ENCODE measurements around the gene SORCS3.

SORCS3 gene

GRCh38 chr10:104873161-104873560 is 232.1 kb downstream of the SORCS3 start:
- H2BK5ac ChIP-seq (ENCODE audit: low read length), result no peak overlapping the region
- no peaks in the 10 kb centered on the region for H3K36me3 ChIP-seq (ENCODE audit: control insufficient read depth, insufficient read depth, low read length)
- H3K79me1 ChIP-seq (ENCODE audit: low read length), result no peaks in the 10 kb centered on the region
- no peak overlapping the region for H3K4me2 ChIP-seq (ENCODE audit: low read length)
- H3K4me3 ChIP-seq (ENCODE audit: low read length), result no peak overlapping the region
- no peak overlapping the region for H2BK120ac ChIP-seq (ENCODE audit: low read depth, low read length)
- no peak overlapping the region for H3K27ac ChIP-seq (ENCODE audit: low read depth, low read length)
- no peak overlapping the region for H2AK5ac ChIP-seq (ENCODE audit: low read length)
- peak overlapping the region; percentile 15 for H3K23ac ChIP-seq (ENCODE audit: low read length)
- H3K4me1 ChIP-seq (ENCODE audit: control insufficient read depth, low read depth, low read length), result no peaks in the 10 kb centered on the region
- no peak overlapping the region for H4K5ac ChIP-seq (ENCODE audit: low read length)
- no peak overlapping the region for H4K8ac ChIP-seq (ENCODE audit: low read depth, low read length)
- no peak overlapping the region for H3K9ac ChIP-seq (ENCODE audit: low read length)
- H3K4ac ChIP-seq (ENCODE audit: low read depth, low read length), result no peak overlapping the region
- H3K18ac ChIP-seq (ENCODE audit: low read length), result no peak overlapping the region
- DNase-seq, result no peak
- H3K79me2 ChIP-seq (ENCODE audit: control insufficient read depth, insufficient read depth, low read length), result no peaks in the 10 kb centered on the region
- no peak overlapping the region for H2BK15ac ChIP-seq (replicated peaks; ENCODE audit: low read depth)
- H3K56ac ChIP-seq (ENCODE audit: low read length), result no peak overlapping the region
- H3K27me3 ChIP-seq (ENCODE audit: insufficient read depth, low read length, poor library complexity), result no peaks in the 10 kb centered on the region

GRCh38 chr10:104875561-104875960 is 234.5 kb downstream of the SORCS3 start:
- H3K79me2 ChIP-seq (ENCODE audit: control insufficient read depth, insufficient read depth, low read length), result no peaks in the 10 kb centered on the region
- H4K8ac ChIP-seq (ENCODE audit: low read depth, low read length), result no peak overlapping the region
- DNase-seq, result no peak
- H3K27me3 ChIP-seq (ENCODE audit: insufficient read depth, low read length, poor library complexity), result no peaks in the 10 kb centered on the region
- H3K23ac ChIP-seq (ENCODE audit: low read length), result no peak overlapping the region
- no peak overlapping the region for H2BK120ac ChIP-seq (ENCODE audit: low read depth, low read length)
- H2BK15ac ChIP-seq (replicated peaks; ENCODE audit: low read depth), result no peak overlapping the region
- H2BK5ac ChIP-seq (ENCODE audit: low read length), result no peak overlapping the region
- H3K27ac ChIP-seq (ENCODE audit: low read depth, low read length), result no peak overlapping the region
- H3K56ac ChIP-seq (ENCODE audit: low read length), result no peak overlapping the region
- no peaks in the 10 kb centered on the region for H3K4me1 ChIP-seq (ENCODE audit: control insufficient read depth, low read depth, low read length)
- no peak overlapping the region for H3K4ac ChIP-seq (ENCODE audit: low read depth, low read length)
- no peak overlapping the region for H3K4me3 ChIP-seq (ENCODE audit: low read length)
- no peak overlapping the region for H2AK5ac ChIP-seq (ENCODE audit: low read length)
- H3K36me3 ChIP-seq (ENCODE audit: control insufficient read depth, insufficient read depth, low read length), result no peaks in the 10 kb centered on the region
- no peak overlapping the region for H3K9ac ChIP-seq (ENCODE audit: low read length)
- no peaks in the 10 kb centered on the region for H3K79me1 ChIP-seq (ENCODE audit: low read length)
- no peak overlapping the region for H4K5ac ChIP-seq (ENCODE audit: low read length)
- H3K18ac ChIP-seq (ENCODE audit: low read length), result no peak overlapping the region
- no peak overlapping the region for H3K4me2 ChIP-seq (ENCODE audit: low read length)
- WGBS (ENCODE audit: extremely low coverage, insufficient coverage, low lambda C conversion rate), result no CpG with 5 or more reads among the region's 1 CpG

- Histone ChIP-seq H4K5ac (ENCODE audit: low read length) (no peak overlapping the region), H3K56ac (ENCODE audit: low read length) (no peak overlapping the region), H2AK5ac (ENCODE audit: low read length) (no peak overlapping the region), H3K79me2 (ENCODE audit: control insufficient read depth, insufficient read depth, low read length) (no peaks in the 10 kb centered on the region), H3K79me1 (ENCODE audit: low read length) (no peaks in the 10 kb centered on the region), H2BK5ac (ENCODE audit: low read length) (no peak overlapping the region), H3K4me1 (ENCODE audit: control insufficient read depth, low read depth, low read length) (no peaks in the 10 kb centered on the region), H3K36me3 (ENCODE audit: control insufficient read depth, insufficient read depth, low read length) (no peaks in the 10 kb centered on the region), H3K4me3 (ENCODE audit: low read length) (no peak overlapping the region), H3K18ac (ENCODE audit: low read length) (no peak overlapping the region), H3K23ac (ENCODE audit: low read length) (no peak overlapping the region), H4K8ac (ENCODE audit: low read depth, low read length) (no peak overlapping the region), H2BK120ac (ENCODE audit: low read depth, low read length) (no peak overlapping the region), H3K4ac (ENCODE audit: low read depth, low read length) (no peak overlapping the region), H3K9ac (ENCODE audit: low read length) (no peak overlapping the region), H3K27me3 (ENCODE audit: insufficient read depth, low read length, poor library complexity) (no peaks in the 10 kb centered on the region), H2BK15ac (replicated peaks; ENCODE audit: low read depth) (no peak overlapping the region), H3K4me2 (ENCODE audit: low read length) (no peak overlapping the region), H3K27ac (ENCODE audit: low read depth, low read length) (no peak overlapping the region)
- DNase-seq, result peak; percentile 8
- WGBS (ENCODE audit: extremely low coverage, insufficient coverage, low lambda C conversion rate), result no CpG with 5 or more reads among the region's 5 CpGs
Measured at GRCh38 chr10:104880624-104881398, 239.7 kb downstream of the SORCS3 start.

GRCh38 chr10:104881740-104882139 is 240.7 kb downstream of the SORCS3 start:
- no peaks in the 10 kb centered on the region for H3K4me1 ChIP-seq (ENCODE audit: control insufficient read depth, low read depth, low read length)
- H3K56ac ChIP-seq (ENCODE audit: low read length), result no peak overlapping the region
- no peak overlapping the region for H3K4me2 ChIP-seq (ENCODE audit: low read length)
- H3K79me1 ChIP-seq (ENCODE audit: low read length), result no peaks in the 10 kb centered on the region
- no peaks in the 10 kb centered on the region for H3K36me3 ChIP-seq (ENCODE audit: control insufficient read depth, insufficient read depth, low read length)
- H4K5ac ChIP-seq (ENCODE audit: low read length), result no peak overlapping the region
- H2AK5ac ChIP-seq (ENCODE audit: low read length), result no peak overlapping the region
- H3K9ac ChIP-seq (ENCODE audit: low read length), result no peak overlapping the region
- no peak overlapping the region for H2BK15ac ChIP-seq (replicated peaks; ENCODE audit: low read depth)
- H3K4ac ChIP-seq (ENCODE audit: low read depth, low read length), result no peak overlapping the region
- H3K18ac ChIP-seq (ENCODE audit: low read length), result no peak overlapping the region
- H3K27me3 ChIP-seq (ENCODE audit: insufficient read depth, low read length, poor library complexity), result no peaks in the 10 kb centered on the region
- peak; percentile 74 for DNase-seq
- H2BK5ac ChIP-seq (ENCODE audit: low read length), result no peak overlapping the region
- H3K4me3 ChIP-seq (ENCODE audit: low read length), result no peak overlapping the region
- no peak overlapping the region for H3K23ac ChIP-seq (ENCODE audit: low read length)
- no CpG with 5 or more reads among the region's 1 CpG for WGBS (ENCODE audit: extremely low coverage, insufficient coverage, low lambda C conversion rate)
- H3K27ac ChIP-seq (ENCODE audit: low read depth, low read length), result no peak overlapping the region
- H4K8ac ChIP-seq (ENCODE audit: low read depth, low read length), result no peak overlapping the region
- no peaks in the 10 kb centered on the region for H3K79me2 ChIP-seq (ENCODE audit: control insufficient read depth, insufficient read depth, low read length)
- H2BK120ac ChIP-seq (ENCODE audit: low read depth, low read length), result no peak overlapping the region

GRCh38 chr10:104892879-104893617 is 252.0 kb downstream of the SORCS3 start:
- no peak overlapping the region for H3K4me2 ChIP-seq (ENCODE audit: low read length)
- no peaks in the 10 kb centered on the region for H3K36me3 ChIP-seq (ENCODE audit: control insufficient read depth, insufficient read depth, low read length)
- no peak overlapping the region for H2AK5ac ChIP-seq (ENCODE audit: low read length)
- H4K5ac ChIP-seq (ENCODE audit: low read length), result no peak overlapping the region
- H2BK5ac ChIP-seq (ENCODE audit: low read length), result no peak overlapping the region
- H2BK120ac ChIP-seq (ENCODE audit: low read depth, low read length), result no peak overlapping the region
- no CpG with 5 or more reads among the region's 5 CpGs for WGBS (ENCODE audit: extremely low coverage, insufficient coverage, low lambda C conversion rate)
- DNase-seq, result no peak
- H2BK15ac ChIP-seq (replicated peaks; ENCODE audit: low read depth), result no peak overlapping the region
- no peak overlapping the region for H3K9ac ChIP-seq (ENCODE audit: low read length)
- H3K27ac ChIP-seq (ENCODE audit: low read depth, low read length), result no peak overlapping the region
- H3K27me3 ChIP-seq (ENCODE audit: insufficient read depth, low read length, poor library complexity), result no peaks in the 10 kb centered on the region
- H3K4me1 ChIP-seq (ENCODE audit: control insufficient read depth, low read depth, low read length), result no peaks in the 10 kb centered on the region
- H3K79me1 ChIP-seq (ENCODE audit: low read length), result no peaks in the 10 kb centered on the region
- H3K56ac ChIP-seq (ENCODE audit: low read length), result no peak overlapping the region
- H3K4me3 ChIP-seq (ENCODE audit: low read length), result no peak overlapping the region
- H3K18ac ChIP-seq (ENCODE audit: low read length), result no peak overlapping the region
- no peak overlapping the region for H3K23ac ChIP-seq (ENCODE audit: low read length)
- no peaks in the 10 kb centered on the region for H3K79me2 ChIP-seq (ENCODE audit: control insufficient read depth, insufficient read depth, low read length)
- H4K8ac ChIP-seq (ENCODE audit: low read depth, low read length), result no peak overlapping the region
- H3K4ac ChIP-seq (ENCODE audit: low read depth, low read length), result no peak overlapping the region

All from mesendoderm (in vitro differentiated cells).